ENCODE data around the gene ELK3.

GRCh38 chr12:96211988-96212387 lies 17.8 kb downstream of the ELK3 start:
- TF ChIP-seq CTCF (IDR thresholded peaks at IDR 0.05), result no peak
- no peak for TF ChIP-seq POLR2AphosphoS5 (IDR thresholded peaks at IDR 0.05)
